K562 (cell line): ENCODE results near the gene GABARAP. TPM values are rescaled to one million over a fixed set of nuclear protein-coding genes. Genes with fewer than 3 reads are reported as not detected.

Source experiments
- BHLHE40 ChIP-seq: IDR thresholded peaks from 2 replicates; pipeline ENCODE4 v1.6.1; 2011; ENCODE audit warnings: low read length, improper control_type of control experiment
- CHD4 ChIP-seq: fragments of 200-600 bp; sonication (generic); IDR thresholded peaks from 3 replicates; pipeline ENCODE4 v1.6.1; 2012; ENCODE audit warnings: low read depth, mild to moderate bottlenecking, mixed read lengths, low read length, inconsistent platforms; ENCODE audit not compliant: insufficient read depth, insufficient replicate concordance, poor library complexity, severe bottlenecking
- ELF4 ChIP-seq: fragments of 450-650 bp; formaldehyde crosslinking; IDR thresholded peaks from 2 replicates; pipeline ENCODE4 v1.4.0; 2022; ENCODE audit warnings: missing genetic modification characterization
- ETV6 ChIP-seq, 3 experiments: fragments of 150-350 bp in 1 of 3; sonication (generic) in 1 of 3; formaldehyde crosslinking in 1 of 3; IDR thresholded peaks; 2 replicates each; pipeline versions ENCODE4 v1.6.1 to v1.8.0; 2014 to 2022; ENCODE audit warnings: borderline replicate concordance in 2 of 3, low read depth in 2 of 3, antibody characterized with exemption in 1 of 3, low read length in 1 of 3, mild to moderate bottlenecking in 1 of 3, missing genetic modification reagents in 1 of 3
- HDAC2 ChIP-seq: fragments of 450-650 bp; IDR thresholded peaks from 2 replicates; pipeline ENCODE4 v1.6.1; 2016; ENCODE audit warnings: mild to moderate bottlenecking
- HDGF ChIP-seq: fragments of 450-650 bp; IDR thresholded peaks from 2 replicates; pipeline ENCODE4 v1.6.1; 2016
- HLTF ChIP-seq: fragments of 450-650 bp; IDR thresholded peaks from 2 replicates; pipeline ENCODE4 v1.6.1; 2016
- KAT7 ChIP-seq: sonication (generic); formaldehyde crosslinking; IDR thresholded peaks from 2 replicates; pipeline ENCODE4 v1.8.0; 2022; ENCODE audit warnings: missing genetic modification reagents, mild to moderate bottlenecking, borderline replicate concordance
- KLF16 ChIP-seq: IDR thresholded peaks from 2 replicates; pipeline ENCODE4 v1.6.1; 2016; ENCODE audit warnings: antibody characterized with exemption
- MAZ ChIP-seq, 2 experiments: fragments of 450-650 bp in 1 of 2; sonication (generic) in 1 of 2; formaldehyde crosslinking; IDR thresholded peaks in 1 of 2; conservative IDR thresholded peaks in 1 of 2; 2 replicates each; pipeline versions ENCODE4 v1.4.0 to v1.5.0; 2020; ENCODE audit warnings: mild to moderate bottlenecking in 1 of 2, missing genetic modification reagents in 1 of 2
- MECOM ChIP-seq: fragments of 250-450 bp; sonication (Bioruptor Pico); IDR thresholded peaks from 2 replicates; pipeline ENCODE4 v1.8.0; 2022; ENCODE audit warnings: inconsistent platforms
- MEF2A ChIP-seq: IDR thresholded peaks from 2 replicates; pipeline ENCODE4 v1.6.1; 2011; ENCODE audit warnings: low read depth, mild to moderate bottlenecking, low read length, moderate library complexity; ENCODE audit not compliant: control insufficient read depth
- NONO ChIP-seq, 2 experiments: fragments of 200-400 bp in 1 of 2; fragments of 450-650 bp in 1 of 2; formaldehyde crosslinking in 1 of 2; IDR thresholded peaks; 2 replicates each; pipeline ENCODE4 v1.6.1; 2017; ENCODE audit warnings: low read depth in 2 of 2, mild to moderate bottlenecking in 2 of 2, moderate library complexity in 2 of 2, low read length in 1 of 2
- PHF8 ChIP-seq: fragments of 200-600 bp; sonication (generic); IDR thresholded peaks from 2 replicates; pipeline ENCODE4 v1.6.1; 2012; ENCODE audit warnings: mixed run types, mild to moderate bottlenecking, inconsistent platforms, low read length, moderate library complexity, borderline replicate concordance
- POLR2A ChIP-seq: fragments of 450-650 bp; conservative IDR thresholded peaks from 2 replicates; pipeline ENCODE4 v1.6.1; 2016
- POLR2AphosphoS5 ChIP-seq: IDR thresholded peaks from 2 replicates; pipeline ENCODE4 v1.6.1; 2011; ENCODE audit warnings: mild to moderate bottlenecking, low read depth, low read length, moderate library complexity; ENCODE audit not compliant: control insufficient read depth, insufficient read depth
- PRPF4 ChIP-seq: fragments of 200-400 bp; formaldehyde crosslinking; IDR thresholded peaks from one replicate; pipeline ENCODE4 v1.6.1; 2017; ENCODE audit warnings: low read length, low read depth, mild to moderate bottlenecking; ENCODE audit not compliant: insufficient read depth, poor library complexity, severe bottlenecking
- RFX7 ChIP-seq: fragments of 250-450 bp; sonication (Bioruptor Pico); IDR thresholded peaks from 2 replicates; pipeline ENCODE4 v1.5.1; 2021; ENCODE audit warnings: mild to moderate bottlenecking
- RHOXF2B ChIP-seq: fragments of 250-450 bp; sonication (Bioruptor Pico); conservative IDR thresholded peaks from 2 replicates; pipeline ENCODE4 v1.5.1; 2021
- TEAD2 ChIP-seq: fragments of 450-650 bp; IDR thresholded peaks from 2 replicates; pipeline ENCODE4 v1.6.1; 2016; ENCODE audit warnings: missing genetic modification characterization, control low read depth, missing compliant biosample characterization
- ZBTB7A ChIP-seq: IDR thresholded peaks from 2 replicates; pipeline ENCODE4 v1.6.1; 2011; ENCODE audit warnings: low read depth, mild to moderate bottlenecking, low read length, moderate library complexity, borderline replicate concordance; ENCODE audit not compliant: control insufficient read depth
- ZNF124 ChIP-seq: sonication (generic); formaldehyde crosslinking; IDR thresholded peaks from 2 replicates; pipeline ENCODE4 v1.8.1; 2022; ENCODE audit warnings: missing genetic modification reagents
- ZNF277 ChIP-seq: fragments of 250-450 bp; sonication (Bioruptor Pico); IDR thresholded peaks from 2 replicates; pipeline ENCODE4 v1.8.0; 2022; ENCODE audit warnings: inconsistent platforms, mild to moderate bottlenecking, moderate library complexity, borderline replicate concordance
- ZNF384 ChIP-seq: IDR thresholded peaks from 2 replicates; pipeline ENCODE4 v1.6.1; 2012; ENCODE audit warnings: low read depth, low read length, improper control_type of control experiment
- ZNF551 ChIP-seq: fragments of 250-450 bp; sonication (Bioruptor Pico); IDR thresholded peaks from 2 replicates; pipeline ENCODE4 v1.5.0; 2021; ENCODE audit warnings: mild to moderate bottlenecking, moderate library complexity
- ZNF644 ChIP-seq: fragments of 200-800 bp; sonication (Bioruptor generic); IDR thresholded peaks from 2 replicates; pipeline ENCODE4 v1.6.1; 2016; ENCODE audit warnings: low read depth, missing genetic modification characterization, missing compliant biosample characterization
- polyA plus RNA-seq, 8 experiments: library from polyadenylated mRNA; depleted of rRNA in 4 of 8; stranded (reverse) in 5 of 8; unstranded in 3 of 8; fragments of >200 nt; fragmentation: Nextera tagmentation in 2 of 8; fragmentation: Illumina TruSeq in 1 of 8; extraction: Ambion mirVana in 2 of 8; extraction: Trizol in 1 of 8; gene quantifications; 2 replicates each; pipeline versions ENCODE4 v1.2.1 to v1.2.3, GENCODE V29; 2011 to 2014; ENCODE audit warnings: inconsistent platforms in 1 of 8, missing spikeins in 1 of 8
- total RNA-seq, 7 experiments: library from RNA; depleted of rRNA in 6 of 7; stranded (reverse); fragments of >200 nt in 6 of 7; fragmentation: Illumina TruSeq in 2 of 7; extraction: Trizol in 2 of 7; gene quantifications; 2 replicates each; pipeline versions ENCODE4 v1.2.1 to v1.2.3, GENCODE V29; 2011 to 2021; ENCODE audit warnings: low replicate concordance in 1 of 7
- TF ChIP-seq, protein P1 (sequence below), 2 experiments: fragments of 450-650 bp; IDR thresholded peaks; 2 replicates each; pipeline ENCODE4 v1.6.1; 2016

GABARAP gene
- total and polyA plus RNA-seq, 9 of the 15 experiments (the other 6 are each of a cell fraction or from before 2014, with no cell fraction given) = 47.5 to 373 (median 152) TPM

DNA sequence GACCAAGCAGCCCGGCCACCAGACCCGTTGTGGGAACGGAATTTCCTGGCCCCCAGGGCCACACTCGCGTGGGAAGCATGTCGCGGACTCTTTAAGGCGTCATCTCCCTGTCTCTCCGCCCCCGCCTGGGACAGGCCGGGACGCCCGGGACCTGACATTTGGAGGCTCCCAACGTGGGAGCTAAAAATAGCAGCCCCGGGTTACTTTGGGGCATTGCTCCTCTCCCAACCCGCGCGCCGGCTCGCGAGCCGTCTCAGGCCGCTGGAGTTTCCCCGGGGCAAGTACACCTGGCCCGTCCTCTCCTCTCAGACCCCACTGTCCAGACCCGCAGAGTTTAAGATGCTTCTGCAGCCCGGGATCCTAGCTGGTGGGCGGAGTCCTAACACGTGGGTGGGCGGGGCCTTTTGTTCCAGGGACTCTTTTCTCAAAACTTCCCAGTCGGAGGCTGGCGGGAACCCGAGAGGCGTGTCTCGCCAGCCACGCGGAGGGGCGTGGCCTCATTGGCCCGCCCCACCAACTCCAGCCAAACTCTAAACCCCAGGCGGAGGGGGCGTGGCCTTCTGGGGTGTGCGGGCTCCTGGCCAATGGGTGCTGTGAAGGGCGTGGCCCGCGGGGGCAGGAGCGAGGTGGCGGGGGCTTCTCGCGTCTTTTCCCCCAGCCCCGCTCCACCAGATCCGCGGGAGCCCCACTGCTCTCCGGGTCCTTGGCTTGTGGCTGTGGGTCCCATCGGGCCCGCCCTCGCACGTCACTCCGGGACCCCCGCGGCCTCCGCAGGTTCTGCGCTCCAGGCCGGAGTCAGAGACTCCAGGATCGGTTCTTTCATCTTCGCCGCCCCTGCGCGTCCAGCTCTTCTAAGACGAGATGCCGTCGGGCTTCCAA, 39.1 kb upstream of the GABARAP start, which contains the start of gene SLC2A4 (continued):
- TF ChIP-seq BHLHE40 (peak; percentile 53), PHF8 (peak; percentile 39; the same call in 1 of the 2 replicates), CHD4 (no peak), MEF2A (peak; percentile 74), NONO (IDR thresholded peaks at IDR 0.05; ENCODE audit: low read depth in 2 of 2, low read length in 1 of 2) (no peak), TEAD2 (tag) (no peak), ZBTB7A (peak; percentile 45), POLR2AphosphoS5 (no peak), ELF4 (CRISPR knock-in tag) (no peak), ZNF124 (no peak), KAT7 (0 out of 2 replicates have a peak, but pooled peaks have one; percentile 12), HDGF (no peak), HLTF (no peak), ETV6 (IDR thresholded peaks at IDR 0.05; ENCODE audit: borderline replicate concordance in 1 of 2, low read depth in 2 of 2, low read length in 1 of 2) (no peak), ETV6 (CRISPR knock-in tag; IDR thresholded peaks at IDR 0.05; ENCODE audit: borderline replicate concordance) (no peak), POLR2A (0 out of 2 replicates have a peak, but pooled peaks have one; percentile 29), ZNF644 (tag) (no peak), ZNF384 (no peak), KLF16 (no peak), ZNF551 (CRISPR knock-in tag) (no peak), HDAC2 (0 out of 2 replicates have a peak, but pooled peaks have one; percentile 48), RHOXF2B (CRISPR knock-in tag) (no peak), ZNF277 (CRISPR knock-in tag) (no peak), PRPF4 (no peak), MECOM (no peak), RFX7 (no peak), MAZ (CRISPR knock-in tag; conservative IDR thresholded peaks at IDR 0.05 in 1 of 2, IDR thresholded peaks at IDR 0.05 in 1 of 2) (peak in 1 of 2 experiments; percentile 40; a peak in 1 of 4 replicates)
- TF ChIP-seq, protein P1, sequence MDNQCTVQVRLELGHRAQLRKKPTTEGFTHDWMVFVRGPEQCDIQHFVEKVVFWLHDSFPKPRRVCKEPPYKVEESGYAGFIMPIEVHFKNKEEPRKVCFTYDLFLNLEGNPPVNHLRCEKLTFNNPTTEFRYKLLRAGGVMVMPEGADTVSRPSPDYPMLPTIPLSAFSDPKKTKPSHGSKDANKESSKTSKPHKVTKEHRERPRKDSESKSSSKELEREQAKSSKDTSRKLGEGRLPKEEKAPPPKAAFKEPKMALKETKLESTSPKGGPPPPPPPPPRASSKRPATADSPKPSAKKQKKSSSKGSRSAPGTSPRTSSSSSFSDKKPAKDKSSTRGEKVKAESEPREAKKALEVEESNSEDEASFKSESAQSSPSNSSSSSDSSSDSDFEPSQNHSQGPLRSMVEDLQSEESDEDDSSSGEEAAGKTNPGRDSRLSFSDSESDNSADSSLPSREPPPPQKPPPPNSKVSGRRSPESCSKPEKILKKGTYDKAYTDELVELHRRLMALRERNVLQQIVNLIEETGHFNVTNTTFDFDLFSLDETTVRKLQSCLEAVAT (IDR thresholded peaks at IDR 0.05) = no peak
